ENCODE measurements around the gene ARID3A.
"Not testable (repeated sequence)": the region's sequence is repeated elsewhere in the genome, so short reads cannot be mapped to it uniquely, and the experiment has no call there.

The ARID3A gene

GRCh38 chr19:945401-946252, 19.8 kb downstream of the ARID3A start:
- no peak for DNase-seq (ENCODE audit: low read depth in 2 of 2)

GRCh38 chr19:947090-947706, 21.4 kb downstream of the ARID3A start:
- no peak for DNase-seq (ENCODE audit: low read depth in 2 of 2)

DNA sequence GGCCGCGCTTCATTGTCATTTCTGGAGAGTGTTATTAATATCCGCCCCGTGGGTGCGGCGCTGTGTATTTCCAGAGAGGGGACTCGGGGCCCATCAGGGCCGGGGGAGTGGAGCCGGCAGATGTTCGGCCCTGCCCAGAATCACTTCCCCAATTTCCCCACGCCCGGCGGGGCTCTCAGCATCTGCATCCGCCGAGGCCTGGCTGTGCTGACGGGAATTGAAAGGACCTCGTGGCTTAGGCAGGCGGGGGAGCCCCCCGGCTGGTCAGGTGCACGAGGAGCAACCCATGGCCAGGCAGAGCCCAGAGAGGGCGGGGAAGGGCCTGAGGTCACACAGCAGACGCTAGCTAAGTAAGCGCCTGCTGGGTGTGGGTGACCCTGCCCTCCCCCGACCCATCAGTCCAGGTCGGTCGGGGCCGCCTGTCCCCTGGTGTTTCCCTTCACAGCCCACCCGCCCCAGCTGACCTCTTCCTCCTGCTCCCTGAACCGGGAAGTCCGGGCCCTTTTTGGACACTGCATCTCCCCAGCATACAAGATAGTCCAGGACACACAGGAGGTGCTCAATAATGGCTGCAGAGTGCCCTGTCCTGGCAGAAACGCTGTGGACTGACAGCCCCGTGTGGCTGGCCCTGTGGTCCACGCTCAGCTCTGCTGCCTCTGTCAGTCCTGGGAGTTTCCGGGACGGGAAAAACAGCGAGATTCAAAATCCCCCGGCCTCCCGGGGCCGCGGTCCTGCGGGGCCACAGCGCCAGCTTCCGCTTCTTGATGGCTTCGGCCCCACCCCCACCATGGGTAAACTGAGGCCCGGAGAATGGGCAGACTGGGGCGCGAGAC, 22.1 kb downstream of the ARID3A start:
- no peak for DNase-seq (ENCODE audit: low read depth in 2 of 2)

- no peak for DNase-seq (ENCODE audit: low read depth in 2 of 2)
Observed at GRCh38 chr19:948842-949496, 23.1 kb downstream of the ARID3A start.

DNA sequence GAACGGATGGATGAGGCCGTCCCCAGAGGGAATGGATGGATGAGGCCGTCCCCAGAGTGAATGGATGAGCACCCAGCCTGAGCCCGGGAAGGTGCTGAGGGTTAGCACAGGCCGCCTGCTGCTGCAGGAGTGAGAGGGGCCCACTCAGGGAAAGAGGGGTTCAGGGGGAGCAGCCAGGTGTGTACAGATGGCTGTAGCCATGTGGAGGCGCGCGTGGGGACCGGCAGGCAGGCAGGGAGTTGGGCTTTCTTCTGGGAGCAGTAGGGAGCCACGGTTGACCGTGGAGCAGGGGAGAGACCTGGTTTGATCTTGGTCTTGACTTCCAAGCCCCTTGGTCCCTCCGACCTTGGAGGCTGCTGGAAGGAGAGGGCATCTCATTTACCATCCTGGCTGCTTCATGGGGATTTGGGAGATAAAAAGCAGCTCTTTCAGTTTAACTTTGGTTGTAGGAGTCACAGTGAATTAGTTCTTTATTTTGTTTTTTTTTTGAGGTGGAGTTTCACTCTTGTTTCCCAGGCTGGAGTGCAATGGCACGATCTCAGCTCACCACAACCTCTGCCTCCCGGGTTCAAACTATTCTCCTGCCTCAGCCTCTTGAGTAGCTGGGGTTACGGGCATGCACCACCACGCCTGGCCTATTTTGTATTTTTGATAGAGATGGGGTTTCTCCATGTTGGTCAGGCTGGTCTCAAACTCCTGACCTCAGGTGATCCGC, 24.7 kb downstream of the ARID3A start:
- no peak for DNase-seq (ENCODE audit: low read depth in 2 of 2)

- DNase-seq (ENCODE audit: low read depth in 2 of 2) = no peak
Observed at GRCh38 chr19:952049-952679, 26.3 kb downstream of the ARID3A start.

DNA sequence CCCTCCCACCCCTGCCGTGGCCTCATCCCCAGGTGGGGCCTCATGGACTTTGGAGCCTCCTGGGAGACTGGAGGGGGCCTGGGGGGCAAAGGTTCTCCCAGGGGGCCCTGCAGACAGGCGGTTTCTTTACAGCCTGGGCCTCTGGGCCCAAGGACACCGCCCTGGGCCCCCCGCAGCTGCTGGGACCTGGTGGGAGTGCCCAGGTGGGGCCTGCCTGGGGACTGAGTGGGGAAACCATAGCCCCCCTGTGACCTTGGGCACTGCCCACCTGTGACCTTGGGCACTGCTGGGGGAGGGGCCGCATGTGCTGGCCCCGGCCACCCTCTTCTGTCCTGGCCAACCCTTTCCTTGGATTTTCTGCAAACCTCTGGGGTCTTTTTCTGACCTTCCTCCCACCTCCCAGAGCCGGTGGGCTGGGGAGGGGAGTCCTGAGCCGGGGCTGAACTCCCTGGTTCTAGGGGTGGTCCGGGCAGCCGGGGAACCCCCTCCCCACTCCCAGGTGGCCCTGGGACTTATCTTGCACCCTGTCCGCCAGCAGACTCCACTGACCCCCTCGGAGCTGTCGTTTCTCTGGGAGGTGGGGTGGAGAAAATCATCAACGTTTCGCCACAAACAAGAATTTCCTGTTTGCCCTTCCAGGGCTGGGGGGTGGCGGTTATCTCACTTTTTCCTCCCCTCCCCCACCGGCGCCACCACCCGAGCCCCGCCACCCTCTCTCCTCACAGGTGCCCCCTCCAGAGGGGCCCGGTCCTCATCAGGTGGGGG, 27.0 kb downstream of the ARID3A start:
- DNase-seq (ENCODE audit: low read depth in 2 of 2) = no peak

DNA sequence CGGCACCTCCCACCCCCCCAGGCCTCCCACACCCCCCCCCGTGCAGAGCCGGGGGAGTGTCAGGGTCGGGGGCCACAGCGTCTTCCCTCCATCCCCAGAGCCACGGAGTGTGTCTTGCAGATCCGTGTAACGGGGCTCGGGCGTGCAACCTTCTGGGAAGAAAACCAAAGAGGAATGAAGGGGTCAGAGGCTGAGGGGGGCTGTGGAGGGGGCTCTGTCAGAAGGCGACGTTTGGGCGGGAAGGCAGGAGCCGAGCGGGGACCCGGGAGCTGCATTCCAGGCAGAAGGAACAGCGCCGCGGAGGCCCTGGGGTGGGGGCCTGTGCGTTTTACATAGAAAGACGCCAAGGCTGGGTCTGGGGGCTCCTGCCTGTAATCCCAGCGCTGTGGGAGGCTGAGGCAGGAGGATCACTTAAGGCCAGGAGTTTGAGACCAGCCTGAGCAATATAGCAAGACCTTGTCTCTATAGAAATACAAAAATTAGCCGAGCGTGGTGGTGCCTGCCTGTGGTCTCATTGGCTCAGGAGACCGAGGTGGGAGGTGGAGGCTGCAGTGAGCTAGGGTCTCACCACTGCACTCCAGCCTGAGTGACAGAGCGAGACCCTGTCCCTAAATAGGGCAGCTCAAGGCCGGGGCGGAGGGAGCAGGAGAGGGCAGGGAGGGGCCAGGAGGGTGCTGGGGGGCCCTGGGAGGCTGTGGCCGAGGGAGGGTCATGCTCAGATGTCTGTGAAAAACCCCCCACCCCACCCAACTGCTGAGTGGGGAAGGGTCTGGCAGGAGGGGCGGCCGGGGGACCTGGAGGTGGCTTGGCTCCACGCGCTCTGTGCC, 27.8 kb downstream of the ARID3A start:
- no peak for DNase-seq (ENCODE audit: low read depth in 2 of 2)

GRCh38 chr19:954272-954671, 28.4 kb downstream of the ARID3A start:
- DNase-seq (ENCODE audit: low read depth in 2 of 2) = no peak

DNA sequence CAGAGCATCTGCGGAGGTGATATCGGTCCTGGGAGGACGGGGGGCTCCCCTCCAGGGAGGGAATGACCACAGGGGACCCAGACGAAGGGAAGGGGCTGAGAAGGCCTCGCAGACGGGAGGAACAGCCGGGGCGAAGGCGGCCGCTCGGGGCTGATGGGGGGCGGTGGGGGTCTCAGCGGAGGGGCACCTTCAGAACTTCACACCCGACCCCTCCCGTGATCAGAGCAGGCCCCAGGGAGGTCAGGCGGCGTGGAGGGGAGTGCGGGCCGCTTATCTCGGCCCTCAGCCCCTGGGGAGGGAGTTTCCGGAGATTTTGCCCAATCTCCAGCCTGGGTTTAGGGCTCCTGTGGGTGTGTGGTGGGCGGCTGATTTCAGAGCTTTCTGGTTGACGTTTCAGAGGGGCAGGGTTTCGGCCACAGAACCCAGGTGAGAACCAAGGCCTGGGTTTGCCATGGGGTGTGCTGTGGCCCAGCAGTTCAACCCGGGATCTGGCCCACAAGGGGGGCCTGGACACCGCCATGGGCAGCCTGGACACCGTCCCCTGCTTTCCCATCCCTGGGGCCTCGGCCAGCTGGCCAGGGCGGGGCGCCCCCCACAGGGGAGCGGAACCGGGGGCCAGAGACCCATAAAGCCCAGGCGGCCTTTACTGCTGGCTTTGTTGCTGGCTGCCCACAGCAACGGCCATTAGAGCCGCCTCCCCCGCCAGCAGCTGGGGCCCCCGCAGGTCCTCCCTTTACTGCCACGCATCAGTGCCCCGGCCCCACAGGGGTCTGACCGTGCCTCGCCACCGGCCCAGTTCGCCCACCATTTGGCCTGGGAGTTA, 29.0 kb downstream of the ARID3A start:
- DNase-seq (ENCODE audit: low read depth in 2 of 2) = no peak

DNA sequence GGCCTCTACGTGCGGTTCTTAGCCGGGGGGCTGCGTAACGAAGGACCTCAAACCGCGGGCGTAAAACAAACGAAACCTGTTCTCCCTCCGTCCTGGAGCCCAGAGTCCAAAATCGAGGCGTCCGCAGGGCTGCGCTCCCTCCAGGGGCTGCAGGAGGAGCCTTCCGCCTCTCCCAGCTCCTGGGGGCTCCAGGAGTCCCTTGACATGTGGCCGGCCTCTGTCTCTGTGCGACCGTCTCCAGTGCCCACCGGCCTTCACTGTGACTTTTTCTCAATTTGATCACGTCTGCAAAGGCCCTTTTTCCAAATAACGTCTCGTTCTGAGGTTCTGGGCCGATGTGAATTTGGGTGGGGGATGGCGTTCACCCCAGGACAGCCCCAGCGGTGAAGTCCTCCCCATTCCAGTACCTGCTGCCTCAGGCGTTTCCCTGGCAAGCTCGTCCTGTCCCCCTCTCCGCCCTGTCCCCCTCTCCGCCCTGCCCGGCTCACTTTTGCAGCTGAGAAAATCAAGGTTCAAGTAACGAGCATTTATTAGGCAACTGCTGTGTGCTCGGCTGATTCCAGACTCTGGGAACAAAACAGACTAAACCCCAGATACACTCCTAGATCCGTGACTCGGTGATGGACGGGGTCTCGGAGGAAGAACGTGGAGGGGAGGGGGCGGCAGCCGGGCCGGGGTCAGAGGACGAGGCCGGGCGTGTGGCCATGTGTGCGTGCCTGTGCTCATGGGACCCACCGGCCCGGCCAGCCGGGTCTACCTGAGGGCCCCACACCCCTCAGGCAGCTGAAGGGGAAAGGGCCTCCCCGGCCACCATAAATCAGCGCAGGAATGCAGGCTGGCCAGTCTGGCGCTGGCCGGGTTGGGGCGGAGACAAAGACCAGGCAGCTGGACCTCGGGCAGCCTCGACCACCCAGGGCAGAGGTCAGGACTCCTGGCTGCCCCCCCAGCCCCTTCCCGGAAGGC, 30.2 kb downstream of the ARID3A start:
- DNase-seq (ENCODE audit: low read depth in 2 of 2) = no peak

DNA sequence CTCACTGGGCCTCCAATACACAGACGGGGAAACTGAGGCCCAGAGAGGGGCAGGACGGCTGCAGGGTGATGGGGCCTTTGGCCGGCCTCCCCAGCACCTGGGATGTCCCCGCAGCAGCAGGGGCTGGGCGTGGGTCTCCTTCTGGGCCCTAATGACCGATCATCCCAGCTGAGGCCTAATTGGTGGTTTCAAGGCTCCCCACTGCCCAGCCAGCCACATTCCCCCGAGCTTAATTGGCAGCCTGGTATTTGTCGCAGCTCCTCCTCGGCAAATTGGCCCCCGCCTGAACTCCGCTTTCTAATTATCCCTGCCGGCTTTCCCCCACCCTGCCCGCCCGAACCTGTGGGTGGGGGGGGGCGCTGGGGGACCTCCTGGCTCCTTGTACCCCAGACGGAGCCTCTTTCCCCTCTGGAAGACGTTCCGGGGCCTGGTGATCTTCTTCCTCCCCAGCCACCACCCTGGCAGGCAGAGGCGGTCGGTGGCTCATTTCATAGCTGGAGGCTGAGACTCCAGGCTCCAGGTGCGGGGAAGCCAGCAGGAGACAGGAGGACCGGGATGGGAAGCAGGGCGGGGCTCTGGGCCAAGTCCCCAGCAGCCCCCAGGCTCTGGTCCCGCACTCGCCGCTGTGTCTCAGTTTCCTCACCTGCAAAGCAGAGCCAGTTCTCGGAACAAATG, 31.1 kb downstream of the ARID3A start:
- no peak for DNase-seq (ENCODE audit: low read depth in 2 of 2)

- not testable (repeated sequence) for DNase-seq (ENCODE audit: low read depth in 2 of 2)
Observed at GRCh38 chr19:957578-957977, 31.7 kb downstream of the ARID3A start.

DNA sequence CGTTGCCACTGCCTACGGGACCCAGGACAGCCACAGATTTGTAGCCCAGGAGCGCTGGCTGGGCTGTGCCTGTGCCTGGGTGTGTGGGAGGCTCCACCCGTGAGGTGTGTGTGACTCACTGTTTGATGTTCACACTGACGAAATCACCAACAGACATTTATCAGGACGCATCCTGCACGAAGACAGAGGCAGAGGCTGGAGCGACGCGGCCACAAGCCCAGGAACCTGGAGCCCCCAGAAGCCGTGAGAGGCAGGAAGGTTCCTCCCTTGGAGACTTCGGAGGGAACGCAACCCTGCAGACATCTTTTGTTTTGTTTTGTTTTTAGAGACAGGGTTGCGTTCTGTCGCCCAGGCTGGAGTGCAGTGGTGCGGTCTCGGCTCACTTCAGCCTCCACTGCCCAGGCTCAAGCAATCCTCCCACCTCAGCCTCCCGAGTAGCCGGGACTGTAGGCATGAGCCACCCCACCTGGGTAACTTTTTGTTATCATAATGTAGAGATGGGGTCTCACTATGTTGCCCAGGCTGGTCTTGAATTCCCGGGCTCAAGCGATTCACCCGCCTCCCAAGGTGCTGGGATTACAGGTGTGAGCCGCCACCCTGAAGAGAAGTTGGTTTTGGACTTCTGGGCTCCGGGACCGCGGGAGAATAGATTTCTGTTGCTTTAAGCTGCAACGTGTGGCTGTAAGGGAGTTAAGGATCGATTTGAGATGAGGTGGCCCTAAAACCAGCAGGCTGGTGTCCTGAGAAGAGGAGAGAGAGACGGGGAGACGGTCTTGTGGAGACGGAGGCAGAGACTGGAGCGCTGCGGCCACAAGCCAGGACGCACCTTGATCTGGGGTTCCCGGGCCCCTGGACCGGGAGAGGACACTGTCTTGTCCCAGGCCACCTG, 33.4 kb downstream of the ARID3A start:
- DNase-seq (ENCODE audit: low read depth in 2 of 2) = peak; percentile 25 to 34

DNA sequence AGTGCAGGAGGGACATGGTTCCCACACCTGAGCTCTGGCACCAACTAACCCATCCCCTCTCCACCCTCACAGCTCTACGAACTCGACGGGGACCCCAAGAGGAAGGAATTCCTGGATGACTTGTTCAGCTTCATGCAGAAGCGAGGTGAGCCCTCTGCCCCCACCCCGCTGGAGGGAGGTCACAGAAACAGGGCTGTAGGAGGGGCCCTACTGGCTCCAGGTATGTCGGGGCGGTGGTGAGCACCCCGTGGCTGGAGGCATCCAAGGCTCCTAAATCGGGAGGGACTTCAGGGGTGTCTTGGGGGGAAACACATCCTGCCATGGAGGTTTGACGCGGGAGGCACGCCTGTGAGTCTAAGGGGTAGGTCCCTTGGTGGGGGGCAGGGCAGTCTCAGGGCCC, 34.2 kb downstream of the ARID3A start:
- no peak for DNase-seq (ENCODE audit: low read depth in 2 of 2)

DNA sequence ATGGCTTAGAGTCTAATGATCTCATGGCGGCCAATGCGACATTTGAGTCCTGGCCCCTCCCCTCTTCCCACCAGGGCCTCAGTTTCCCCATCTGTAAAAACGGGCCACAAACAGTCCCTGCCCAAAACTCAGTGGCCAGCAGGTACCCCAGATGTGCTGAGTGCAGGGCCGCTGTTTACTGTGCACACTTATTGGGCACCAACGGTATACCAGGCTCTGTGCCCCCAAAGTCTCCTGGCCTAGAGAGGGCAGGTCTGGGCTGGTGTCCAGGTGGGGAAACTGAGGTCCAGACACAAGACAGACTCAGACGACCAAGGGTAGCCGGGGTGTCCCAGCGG, 34.7 kb downstream of the ARID3A start:
- DNase-seq (ENCODE audit: low read depth in 2 of 2) = no peak
